NB4 (cell line): Measurements from ENCODE around the gene GPR26.
"Not testable (repeated sequence)": the region's sequence is repeated elsewhere in the genome, so short reads cannot be mapped to it uniquely, and the experiment has no call there.

Source experiments
- DNase-seq: peaks from one replicate; pipeline ENCODE4 v3.0.0; 2010; ENCODE audit warnings: low read depth
- H3K4me3 ChIP-seq: one replicate; pipeline ENCODE4 v1.5.1; 2011; ENCODE audit warnings: mild to moderate bottlenecking, low read depth, low read length, moderate library complexity
- CTCF ChIP-seq: IDR thresholded peaks from one replicate; pipeline ENCODE4 v1.5.1; 2012; ENCODE audit warnings: low read depth, low read length
- MAX ChIP-seq: IDR thresholded peaks from 2 replicates; pipeline ENCODE4 v1.6.1; 2011; ENCODE audit warnings: low read depth, low read length
- MYC ChIP-seq: IDR thresholded peaks from 2 replicates; pipeline ENCODE4 v1.6.1; 2011; ENCODE audit warnings: low read depth, low read length
- POLR2A ChIP-seq: IDR thresholded peaks from 2 replicates; pipeline ENCODE4 v1.6.1; 2011; ENCODE audit warnings: mild to moderate bottlenecking; ENCODE audit not compliant: insufficient read length; ENCODE audit errors: extremely low read depth

The GPR26 gene

GRCh38 chr10:123726381-123726780, 60.2 kb downstream of the GPR26 start:
- H3K4me3 ChIP-seq, result no peak overlapping the region
- TF ChIP-seq MAX (no peak), POLR2A (no peak), MYC (no peak), CTCF (no peak)
- DNase-seq, result no peak

GRCh38 chr10:123726836-123727235, 60.7 kb downstream of the GPR26 start:
- no peak for DNase-seq
- no peak overlapping the region for H3K4me3 ChIP-seq
- TF ChIP-seq POLR2A, result no peak
- TF ChIP-seq MYC, result no peak
- TF ChIP-seq CTCF, result no peak
- no peak for TF ChIP-seq MAX

- no peak for DNase-seq
- no peak overlapping the region for H3K4me3 ChIP-seq
- no peak for TF ChIP-seq MYC
- no peak for TF ChIP-seq CTCF
- TF ChIP-seq POLR2A, result no peak
- no peak for TF ChIP-seq MAX
These were observed 63.4 kb downstream of the GPR26 start for GRCh38 chr10:123729523-123729922.

GRCh38 chr10:123736917-123737316, 70.8 kb downstream of the GPR26 start:
- H3K4me3 ChIP-seq, DNase-seq: not testable (repeated sequence)

- TF ChIP-seq MYC (no peak), MAX (no peak), POLR2A (no peak)
- no peak for DNase-seq
- H3K4me3 ChIP-seq, result no peak overlapping the region
These were observed 75.0 kb downstream of the GPR26 start for GRCh38 chr10:123741146-123741545.

GRCh38 chr10:123741711-123742110, 75.6 kb downstream of the GPR26 start:
- DNase-seq, result no peak
- TF ChIP-seq MAX, result no peak

GRCh38 chr10:123742751-123743440, 76.7 kb downstream of the GPR26 start:
- TF ChIP-seq MYC, result no peak
- no peak for TF ChIP-seq CTCF
- TF ChIP-seq MAX, result no peak
- TF ChIP-seq POLR2A, result no peak
- no peak overlapping the region for H3K4me3 ChIP-seq
- no peak for DNase-seq

More at GRCh38 chr10:123741711-123742110, 75.6 kb downstream of the GPR26 start:
- no peak overlapping the region for H3K4me3 ChIP-seq
